DOHH2 (cell line): Measurements from ENCODE around the gene SLC25A5.
A peak's percentile ranks its signal among the peaks of the same experiment; 100 is the strongest.

ENCODE experiments used
- H3F3A ChIP-seq: fragments of 200-600 bp; sonication (generic), shearing (Covaris generic); 2 replicates; pipeline ENCODE4 v1.6.0; 2016; ENCODE audit warnings: antibody characterized with exemption, mild to moderate bottlenecking; ENCODE audit not compliant: control insufficient read depth, insufficient read depth
- H3K27ac ChIP-seq: fragments of 200-600 bp; sonication (generic); 2 replicates; pipeline ENCODE4 v1.5.1; 2014; ENCODE audit warnings: low read depth, mild to moderate bottlenecking, low read length, moderate library complexity
- H3K27me3 ChIP-seq: fragments of 200-600 bp; sonication (generic); 2 replicates; pipeline ENCODE4 v1.6.1; 2014; ENCODE audit warnings: mild to moderate bottlenecking, low read length, mixed read lengths; ENCODE audit not compliant: control insufficient read depth
- H3K36me3 ChIP-seq: fragments of 200-600 bp; sonication (generic); 2 replicates; pipeline ENCODE4 v1.6.1; 2014; ENCODE audit warnings: mild to moderate bottlenecking, low read length, moderate library complexity, mixed read lengths; ENCODE audit not compliant: control insufficient read depth
- H3K4me1 ChIP-seq: fragments of 200-600 bp; sonication (generic); 2 replicates; pipeline ENCODE4 v1.6.1; 2014; ENCODE audit warnings: mild to moderate bottlenecking, low read length, mixed read lengths; ENCODE audit not compliant: control insufficient read depth
- H3K4me2 ChIP-seq: fragments of 200-600 bp; sonication (generic); 2 replicates; pipeline ENCODE4 v1.6.0; 2014; ENCODE audit warnings: mild to moderate bottlenecking, low read length, moderate library complexity
- H3K4me3 ChIP-seq: fragments of 200-600 bp; sonication (generic); 2 replicates; pipeline ENCODE4 v1.5.1; 2014; ENCODE audit warnings: mild to moderate bottlenecking, low read length, mixed read lengths
- H3K79me2 ChIP-seq: fragments of 200-600 bp; sonication (generic); 2 replicates; pipeline ENCODE4 v1.6.1; 2014; ENCODE audit warnings: mild to moderate bottlenecking, low read length, mixed read lengths; ENCODE audit not compliant: control insufficient read depth
- H3K9me2 ChIP-seq: fragments of 200-600 bp; sonication (generic); replicated peaks from 2 replicates; pipeline ENCODE4 v1.6.1; 2014; ENCODE audit warnings: mild to moderate bottlenecking, low read length, mixed read lengths; ENCODE audit not compliant: control insufficient read depth
- H3K9me3 ChIP-seq: fragments of 200-600 bp; sonication (generic); 2 replicates; pipeline ENCODE4 v1.6.1; 2014; ENCODE audit warnings: antibody characterized with exemption, low read length, mixed read lengths; ENCODE audit not compliant: control insufficient read depth, insufficient read depth
- H4K20me1 ChIP-seq: fragments of 200-600 bp; sonication (generic); 2 replicates; pipeline ENCODE4 v1.6.0; 2014; ENCODE audit warnings: low read depth, mild to moderate bottlenecking, antibody characterized with exemption, low read length, moderate library complexity; ENCODE audit not compliant: control insufficient read depth, insufficient read depth
- CTCF ChIP-seq: fragments of 200-600 bp; sonication (generic); IDR thresholded peaks from one replicate; pipeline ENCODE4 v1.5.1; 2014; ENCODE audit warnings: antibody characterized with exemption, mild to moderate bottlenecking, low read depth, low read length; ENCODE audit not compliant: poor library complexity, severe bottlenecking
- EZH2phosphoT487 ChIP-seq: fragments of 200-600 bp; sonication (generic); IDR thresholded peaks from 2 replicates; pipeline ENCODE4 v1.6.1; 2017; ENCODE audit warnings: borderline replicate concordance, mild to moderate bottlenecking, antibody characterized with exemption, low read length, moderate library complexity, mixed read lengths

The SLC25A5 gene

GRCh38 chrX:119505945-119506344 lies 37.7 kb downstream of the SLC25A5 start:
- no peaks in the 10 kb centered on the region for H3K79me2 ChIP-seq
- no peak overlapping the region for H3K4me2 ChIP-seq
- H3K4me1 ChIP-seq = peaks cover 11% of the 10 kb centered on the region
- H3K36me3 ChIP-seq = no peaks in the 10 kb centered on the region
- H3K9me2 ChIP-seq = no peaks in the 10 kb centered on the region
- H3F3A ChIP-seq = no peaks in the 10 kb centered on the region
- no peaks in the 10 kb centered on the region for H3K27me3 ChIP-seq
- no peak overlapping the region for H3K27ac ChIP-seq
- no peak for TF ChIP-seq EZH2phosphoT487
- TF ChIP-seq CTCF = no peak
- H3K4me3 ChIP-seq = no peak overlapping the region
- H3K9me3 ChIP-seq = no peaks in the 10 kb centered on the region
- no peaks in the 10 kb centered on the region for H4K20me1 ChIP-seq

GRCh38 chrX:119507206-119507605 lies 39.0 kb downstream of the SLC25A5 start:
- TF ChIP-seq EZH2phosphoT487 (no peak), CTCF (no peak)
- H3F3A ChIP-seq = no peaks in the 10 kb centered on the region
- no peaks in the 10 kb centered on the region for H3K36me3 ChIP-seq
- no peak overlapping the region for H3K4me2 ChIP-seq
- peaks cover 5% of the 10 kb centered on the region for H3K4me1 ChIP-seq
- no peak overlapping the region for H3K27ac ChIP-seq
- no peaks in the 10 kb centered on the region for H3K9me2 ChIP-seq
- no peak overlapping the region for H3K4me3 ChIP-seq
- H4K20me1 ChIP-seq = no peaks in the 10 kb centered on the region
- H3K9me3 ChIP-seq = no peaks in the 10 kb centered on the region
- H3K27me3 ChIP-seq = no peaks in the 10 kb centered on the region
- H3K79me2 ChIP-seq = no peaks in the 10 kb centered on the region

GRCh38 chrX:119512146-119512800 lies 44.0 kb downstream of the SLC25A5 start:
- H3K4me1 ChIP-seq = peaks cover 7% of the 10 kb centered on the region
- H3K27ac ChIP-seq = no peak overlapping the region

More at GRCh38 chrX:119512146-119512800, 44.0 kb downstream of the SLC25A5 start:
- H3K27me3 ChIP-seq = no peaks in the 10 kb centered on the region
- H3K79me2 ChIP-seq = no peaks in the 10 kb centered on the region
- no peaks in the 10 kb centered on the region for H3F3A ChIP-seq
- H4K20me1 ChIP-seq = no peaks in the 10 kb centered on the region
- no peaks in the 10 kb centered on the region for H3K9me3 ChIP-seq
- no peaks in the 10 kb centered on the region for H3K9me2 ChIP-seq
- no peak overlapping the region for H3K4me3 ChIP-seq
- TF ChIP-seq EZH2phosphoT487 = no peak
- peak; percentile 45 for TF ChIP-seq CTCF
- no peak overlapping the region for H3K4me2 ChIP-seq
- no peaks in the 10 kb centered on the region for H3K36me3 ChIP-seq
